Measurements from ENCODE around the gene GARIN5A.

DNA sequence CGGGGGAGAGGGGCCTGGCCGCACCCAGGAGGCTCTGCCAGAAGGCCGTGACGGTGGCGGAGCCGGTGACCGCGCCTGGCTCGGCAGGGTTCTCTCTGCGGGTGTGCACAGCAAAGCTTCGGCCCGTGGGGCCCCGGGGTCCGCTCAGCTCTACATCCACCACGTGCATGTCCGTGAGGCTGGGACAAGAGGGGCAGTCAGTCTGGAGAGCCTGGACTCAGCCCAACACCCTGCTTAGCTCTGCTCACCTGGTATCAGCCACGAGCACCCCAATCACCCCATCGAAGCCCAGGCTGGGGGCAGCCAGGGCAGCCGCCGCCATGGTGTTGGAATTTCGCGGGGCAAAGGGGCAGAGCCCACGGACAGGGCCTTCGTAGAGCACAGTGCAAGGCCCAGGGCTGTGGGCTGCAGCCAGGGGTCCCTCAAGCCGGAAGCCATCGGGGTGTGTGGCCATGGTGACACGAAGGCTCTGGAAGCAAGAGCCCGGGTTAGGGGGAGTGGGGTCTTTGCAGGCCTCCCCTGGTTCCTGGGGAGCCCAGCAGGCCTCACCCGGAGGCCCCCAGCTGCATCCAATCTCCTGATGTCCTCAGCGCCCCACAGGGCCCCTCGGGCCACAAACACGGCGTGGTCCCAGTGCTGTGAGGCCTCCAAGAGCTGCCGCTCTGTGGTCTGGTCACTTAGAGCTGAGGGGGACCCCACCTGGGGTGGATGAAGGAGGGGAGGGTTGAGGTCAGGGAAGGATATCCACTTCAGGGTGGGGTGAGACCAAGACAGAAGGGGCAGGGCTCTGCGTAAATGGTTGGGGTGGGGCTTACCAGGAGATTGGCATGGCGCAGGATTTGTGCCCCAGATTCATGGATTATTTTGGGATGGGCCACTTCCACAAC lies 35.7 kb upstream of the GARIN5A start:
- TF ChIP-seq CTCF (IDR thresholded peaks at IDR 0.05), result no peak
- no peak for TF ChIP-seq POLR2A (IDR thresholded peaks at IDR 0.05)
